Measurements from ENCODE around the gene CLEC2L. TPM values are rescaled to one million over a fixed set of nuclear protein-coding genes. Genes with fewer than 3 reads are reported as not detected.

Gene CLEC2L
- total RNA-seq, 2 donors from 2014 or later = not detected

GRCh38 chr7:139575338-139575680 is 51.8 kb downstream of the CLEC2L start:
- H3K4me3 Mint-ChIP-seq = no peak overlapping the region
- DNase-seq (no peak), ATAC-seq (replicated peaks in 1 of 2) (no peak)
- H3K27ac Mint-ChIP-seq = no peak overlapping the region
- no peaks in the 10 kb centered on the region for H3K27me3 Mint-ChIP-seq (ENCODE audit: low read depth)
- H3K9me3 Mint-ChIP-seq = no peaks in the 10 kb centered on the region
- H3K36me3 Mint-ChIP-seq (ENCODE audit: insufficient read depth in 2 of 2) = no peaks in the 10 kb centered on the region
- no peaks in the 10 kb centered on the region for H3K4me1 Mint-ChIP-seq (ENCODE audit: low read depth)

- H3K9me3 Mint-ChIP-seq = no peaks in the 10 kb centered on the region
- no peaks in the 10 kb centered on the region for H3K36me3 Mint-ChIP-seq (ENCODE audit: insufficient read depth in 2 of 2)
- H3K4me3 Mint-ChIP-seq = no peak overlapping the region
- H3K4me1 Mint-ChIP-seq (ENCODE audit: low read depth) = no peaks in the 10 kb centered on the region
- H3K27ac Mint-ChIP-seq = no peak overlapping the region
- ATAC-seq (replicated peaks in 1 of 2) (no peak), DNase-seq (no peak)
- no peaks in the 10 kb centered on the region for H3K27me3 Mint-ChIP-seq (ENCODE audit: low read depth)
Measured at GRCh38 chr7:139576179-139576973, 52.9 kb downstream of the CLEC2L start.

DNA sequence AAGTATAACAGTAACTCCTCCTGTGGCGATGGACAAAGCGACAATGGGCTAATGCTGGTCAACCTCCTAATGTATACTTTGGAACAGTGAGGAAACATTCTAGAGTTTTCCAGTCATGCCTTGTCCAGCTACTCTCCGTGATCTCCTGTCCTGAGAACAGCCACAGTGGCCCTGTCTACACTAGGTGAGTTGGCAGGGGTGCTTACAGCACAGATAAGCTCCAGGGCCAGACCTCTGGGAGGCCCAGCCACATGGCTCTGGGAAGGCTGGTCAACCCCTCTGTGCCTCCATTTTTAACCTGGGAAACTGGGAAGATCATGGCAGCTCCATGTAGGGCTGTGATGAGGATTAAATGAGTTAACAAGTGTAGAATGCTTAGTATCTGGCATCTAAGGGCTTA is 57.0 kb downstream of the CLEC2L start:
- H3K27ac Mint-ChIP-seq = no peak overlapping the region
- ATAC-seq (replicated peaks in 1 of 2) = no peak

DNA sequence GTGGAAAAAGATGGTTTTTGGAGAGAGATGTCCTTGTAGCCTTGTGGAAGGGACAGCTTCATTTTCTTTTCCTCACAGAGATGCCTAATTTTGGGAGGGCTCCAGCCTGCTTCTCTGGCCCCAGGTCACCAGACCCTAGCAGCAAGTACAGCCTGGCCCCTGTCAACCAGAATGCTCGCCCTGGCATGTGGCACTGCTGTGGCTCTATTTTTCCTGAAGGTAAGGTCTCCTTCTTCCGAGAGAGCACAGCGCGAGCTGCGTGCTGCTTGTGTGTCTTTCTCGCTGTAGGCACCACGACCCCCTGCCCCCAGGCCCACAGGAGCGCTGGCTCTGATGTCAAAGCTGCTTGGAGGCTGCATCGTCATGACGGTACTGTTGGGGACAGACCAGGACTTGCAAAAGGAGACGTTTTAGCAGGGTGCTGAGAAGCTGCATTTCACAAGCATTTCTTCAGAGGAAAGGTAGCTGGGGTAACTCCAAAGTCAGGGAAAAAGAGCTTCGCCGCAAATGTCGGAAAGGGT is 58.7 kb downstream of the CLEC2L start:
- Mint-ChIP-seq H3K27me3 (ENCODE audit: low read depth) (no peaks in the 10 kb centered on the region), H3K27ac (no peak overlapping the region), H3K4me1 (ENCODE audit: low read depth) (peaks cover 16% of the 10 kb centered on the region), H3K36me3 (ENCODE audit: insufficient read depth in 2 of 2) (peaks cover 0 to 2% of the 10 kb centered on the region in 2 donors), H3K9me3 (no peaks in the 10 kb centered on the region), H3K4me3 (no peak overlapping the region)
- DNase-seq (no peak), ATAC-seq (replicated peaks in 1 of 2) (no peak)

More for the DNA sequence above, 57.0 kb downstream of the CLEC2L start:
- H3K4me1 Mint-ChIP-seq (ENCODE audit: low read depth) = peaks cover 16% of the 10 kb centered on the region
- no peaks in the 10 kb centered on the region for H3K9me3 Mint-ChIP-seq
- H3K36me3 Mint-ChIP-seq (ENCODE audit: insufficient read depth in 2 of 2) = peaks cover 0 to 2% of the 10 kb centered on the region in 2 donors
- DNase-seq = no peak
- no peaks in the 10 kb centered on the region for H3K27me3 Mint-ChIP-seq (ENCODE audit: low read depth)
- H3K4me3 Mint-ChIP-seq = no peak overlapping the region

GRCh38 chr7:139582671-139583155 is 59.2 kb downstream of the CLEC2L start:
- H3K27me3 Mint-ChIP-seq (ENCODE audit: low read depth) = no peaks in the 10 kb centered on the region
- no peak overlapping the region for H3K27ac Mint-ChIP-seq
- ATAC-seq (replicated peaks in 1 of 2) (no peak), DNase-seq (no peak)
- H3K9me3 Mint-ChIP-seq = no peaks in the 10 kb centered on the region
- H3K36me3 Mint-ChIP-seq (ENCODE audit: insufficient read depth in 2 of 2) = peaks cover 0 to 2% of the 10 kb centered on the region in 2 donors
- H3K4me1 Mint-ChIP-seq (ENCODE audit: low read depth) = peaks cover 16% of the 10 kb centered on the region
- no peak overlapping the region for H3K4me3 Mint-ChIP-seq

GRCh38 chr7:139583826-139584553 is 60.5 kb downstream of the CLEC2L start:
- ATAC-seq (replicated peaks in 1 of 2) (no peak), DNase-seq (no peak)
- Mint-ChIP-seq H3K27me3 (ENCODE audit: low read depth) (no peaks in the 10 kb centered on the region), H3K36me3 (ENCODE audit: insufficient read depth in 2 of 2) (peaks cover 0 to 2% of the 10 kb centered on the region in 2 donors), H3K27ac (no peak overlapping the region), H3K9me3 (no peaks in the 10 kb centered on the region), H3K4me3 (no peak overlapping the region), H3K4me1 (ENCODE audit: low read depth) (peaks cover 16% of the 10 kb centered on the region)

DNA sequence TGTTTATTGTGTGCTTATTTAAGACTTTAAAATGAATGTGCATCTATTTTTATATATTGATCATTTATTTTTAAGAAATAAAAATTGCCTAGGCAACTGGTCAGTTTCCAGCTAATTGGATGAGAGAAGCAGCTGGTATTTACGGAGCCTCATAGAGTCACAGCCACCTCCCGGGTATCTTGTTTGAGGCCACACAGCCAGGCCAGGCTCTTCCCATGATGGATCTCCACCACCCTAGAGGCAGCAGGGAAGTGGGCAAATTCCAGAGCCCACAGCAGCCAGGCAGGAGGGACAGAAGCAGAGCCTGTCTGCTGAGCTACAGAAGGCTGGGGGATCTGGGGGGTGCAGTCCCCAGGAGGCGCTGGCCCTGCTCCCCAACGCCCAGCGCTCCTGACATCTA is 61.6 kb downstream of the CLEC2L start:
- peaks cover 0 to 4% of the 10 kb centered on the region in 2 donors for H3K36me3 Mint-ChIP-seq (ENCODE audit: insufficient read depth in 2 of 2)

GRCh38 chr7:139586286-139586685 is 62.8 kb downstream of the CLEC2L start:
- ATAC-seq (replicated peaks in 1 of 2) (no peak), DNase-seq (no peak)
- no peak overlapping the region for H3K27ac Mint-ChIP-seq
- peaks cover 0 to 7% of the 10 kb centered on the region in 2 donors for H3K36me3 Mint-ChIP-seq (ENCODE audit: insufficient read depth in 2 of 2)
- peaks cover 16% of the 10 kb centered on the region for H3K4me1 Mint-ChIP-seq (ENCODE audit: low read depth)
- H3K9me3 Mint-ChIP-seq = no peaks in the 10 kb centered on the region
- H3K27me3 Mint-ChIP-seq (ENCODE audit: low read depth) = no peaks in the 10 kb centered on the region
- H3K4me3 Mint-ChIP-seq = no peak overlapping the region

More for the DNA sequence above, 61.6 kb downstream of the CLEC2L start:
- H3K9me3 Mint-ChIP-seq = no peaks in the 10 kb centered on the region
- ATAC-seq (replicated peaks in 1 of 2) = no peak
- no peak overlapping the region for H3K4me3 Mint-ChIP-seq
- no peak for DNase-seq
- H3K27ac Mint-ChIP-seq = no peak overlapping the region
- H3K27me3 Mint-ChIP-seq (ENCODE audit: low read depth) = no peaks in the 10 kb centered on the region
- H3K4me1 Mint-ChIP-seq (ENCODE audit: low read depth) = peaks cover 16% of the 10 kb centered on the region

DNA sequence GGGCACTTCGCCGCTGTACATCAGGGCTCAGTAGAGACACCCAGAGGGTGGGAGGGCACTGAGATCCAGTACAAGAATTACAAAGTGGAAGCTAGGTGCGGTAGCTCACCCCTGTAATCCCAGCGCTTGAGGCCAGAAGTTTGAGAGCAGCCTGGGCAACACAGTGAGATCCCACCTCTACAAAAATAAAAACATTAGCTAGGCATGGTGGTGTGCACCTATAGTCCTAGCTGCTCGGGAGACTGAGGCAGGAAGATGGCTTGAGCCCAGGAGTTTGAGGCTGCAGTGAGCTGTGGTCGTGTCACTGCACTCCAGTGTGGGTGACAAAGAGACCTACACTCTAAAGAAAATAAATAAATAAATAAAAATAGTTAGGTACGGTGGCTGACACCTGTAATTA is 64.0 kb downstream of the CLEC2L start:
- DNase-seq (no peak), ATAC-seq (replicated peaks in 1 of 2) (no peak)
- Mint-ChIP-seq H3K4me1 (ENCODE audit: low read depth) (peaks cover 16% of the 10 kb centered on the region), H3K9me3 (no peaks in the 10 kb centered on the region), H3K4me3 (no peak overlapping the region), H3K27ac (no peak overlapping the region), H3K36me3 (ENCODE audit: insufficient read depth in 2 of 2) (peaks cover 0 to 7% of the 10 kb centered on the region in 2 donors), H3K27me3 (ENCODE audit: low read depth) (no peaks in the 10 kb centered on the region)

DNA sequence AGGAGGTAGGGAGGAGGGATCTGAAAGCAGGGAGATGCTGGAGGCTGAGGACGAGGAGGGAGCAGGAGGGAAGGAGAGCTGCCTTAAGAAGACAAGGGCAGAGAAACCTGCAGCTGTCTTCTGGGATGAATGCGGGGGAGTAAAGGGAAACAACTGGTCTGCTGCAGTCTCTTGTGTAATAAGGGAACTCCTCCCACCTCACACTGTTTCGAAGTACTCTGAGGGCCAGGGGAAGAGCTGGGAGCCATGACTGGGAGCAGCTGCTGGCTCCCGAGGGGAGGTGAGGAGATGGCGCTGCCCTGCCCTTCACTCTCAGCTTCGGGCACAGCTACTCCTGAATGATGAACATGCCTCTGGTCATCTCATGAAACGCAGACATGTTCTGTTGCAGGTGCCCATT is 65.1 kb downstream of the CLEC2L start:
- Mint-ChIP-seq H3K4me1 (ENCODE audit: low read depth) (peaks cover 5% of the 10 kb centered on the region), H3K9me3 (no peaks in the 10 kb centered on the region), H3K4me3 (no peak overlapping the region), H3K27me3 (ENCODE audit: low read depth) (no peaks in the 10 kb centered on the region), H3K27ac (no peak overlapping the region), H3K36me3 (ENCODE audit: insufficient read depth in 2 of 2) (peaks cover 0 to 4% of the 10 kb centered on the region in 2 donors)
- no peak for DNase-seq
- ATAC-seq (replicated peaks in 1 of 2) = no peak

- H3K9me3 Mint-ChIP-seq = no peaks in the 10 kb centered on the region
- peak in 1 of 2 donors; percentile 30 for ATAC-seq (replicated peaks in 1 of 2)
- no peak for DNase-seq
- H3K4me3 Mint-ChIP-seq = no peak overlapping the region
- H3K36me3 Mint-ChIP-seq (ENCODE audit: insufficient read depth in 2 of 2) = peaks cover 0 to 4% of the 10 kb centered on the region in 2 donors
- H3K27me3 Mint-ChIP-seq (ENCODE audit: low read depth) = no peaks in the 10 kb centered on the region
- no peaks in the 10 kb centered on the region for H3K4me1 Mint-ChIP-seq (ENCODE audit: low read depth)
- no peak overlapping the region for H3K27ac Mint-ChIP-seq
Measured at GRCh38 chr7:139589474-139589873, 66.0 kb downstream of the CLEC2L start.

DNA sequence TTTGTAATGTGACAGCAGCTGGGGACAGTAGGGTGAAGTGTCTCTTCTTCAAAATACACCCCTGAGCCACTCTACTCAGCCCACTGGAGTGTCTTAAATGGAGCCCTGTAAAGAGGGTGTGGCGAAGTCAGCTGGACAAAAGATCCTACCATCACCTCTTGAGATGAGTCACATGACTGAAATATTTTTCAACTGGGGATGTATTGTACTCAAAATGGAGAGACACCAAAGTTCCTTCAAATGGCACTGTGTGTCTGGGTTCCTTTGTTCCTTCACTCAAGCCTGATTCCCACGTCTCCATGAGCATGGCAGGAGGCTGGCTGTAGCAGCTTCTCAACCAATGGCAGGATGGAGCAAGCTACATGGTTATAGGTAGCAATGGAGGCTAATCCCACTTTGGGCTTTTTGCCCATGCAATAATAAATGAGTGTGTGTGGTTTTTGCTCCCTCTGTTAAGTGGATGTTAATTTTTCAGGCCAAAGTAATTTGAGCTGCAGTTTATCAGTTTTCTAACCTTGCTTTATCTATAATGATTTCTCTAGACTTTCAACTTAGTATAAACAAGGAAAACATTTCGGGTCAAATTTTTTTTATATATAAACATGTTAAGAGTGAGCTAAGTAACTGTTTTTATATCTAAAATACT is 68.2 kb downstream of the CLEC2L start:
- H3K36me3 Mint-ChIP-seq (ENCODE audit: insufficient read depth in 2 of 2) = peaks cover 0 to 4% of the 10 kb centered on the region in 2 donors
- H3K4me1 Mint-ChIP-seq (ENCODE audit: low read depth) = no peaks in the 10 kb centered on the region
- ATAC-seq (replicated peaks in 1 of 2) (no peak), DNase-seq (no peak)
- no peaks in the 10 kb centered on the region for H3K27me3 Mint-ChIP-seq (ENCODE audit: low read depth)
- no peaks in the 10 kb centered on the region for H3K9me3 Mint-ChIP-seq
- no peak overlapping the region for H3K27ac Mint-ChIP-seq
- no peak overlapping the region for H3K4me3 Mint-ChIP-seq
